ENCODE results near the gene SFT2D1. TPM values are rescaled to one million over a fixed set of nuclear protein-coding genes. Genes with fewer than 3 reads are reported as not detected.

SFT2D1 gene
- total RNA-seq, 1 donor from 2014 or later, result 23.5 TPM

- H3K27ac Mint-ChIP-seq (ENCODE audit: unreplicated experiment), result no peak overlapping the region
- H3K27me3 Mint-ChIP-seq (ENCODE audit: unreplicated experiment), result peaks cover 2% of the 10 kb centered on the region
Measured at GRCh38 chr6:166343150-166343487, 774 bp upstream of the SFT2D1 start.

GRCh38 chr6:166341977-166342348, 382 bp downstream of the SFT2D1 start:
- no peak for TF ChIP-seq CTCF (IDR thresholded peaks at IDR 0.05; ENCODE audit: partially characterized antibody, unreplicated experiment)

More at GRCh38 chr6:166343150-166343487, 774 bp upstream of the SFT2D1 start:
- Mint-ChIP-seq H3K36me3 (ENCODE audit: unreplicated experiment) (no peaks in the 10 kb centered on the region), H3K4me1 (ENCODE audit: low read depth, unreplicated experiment) (peaks cover 2% of the 10 kb centered on the region), H3K9me3 (ENCODE audit: unreplicated experiment) (peaks cover 6% of the 10 kb centered on the region), H3K4me3 (ENCODE audit: unreplicated experiment) (peak overlapping the region; percentile 95)
- TF ChIP-seq CTCF (IDR thresholded peaks at IDR 0.05; ENCODE audit: partially characterized antibody, unreplicated experiment), result no peak
- no peak for DNase-seq

GRCh38 chr6:166341464-166341863, 881 bp downstream of the SFT2D1 start:
- Mint-ChIP-seq H3K4me3 (ENCODE audit: unreplicated experiment) (peak overlapping the region; percentile 95), H3K9me3 (ENCODE audit: unreplicated experiment) (peaks cover 6% of the 10 kb centered on the region), H3K36me3 (ENCODE audit: unreplicated experiment) (no peaks in the 10 kb centered on the region), H3K27me3 (ENCODE audit: unreplicated experiment) (peaks cover 2% of the 10 kb centered on the region), H3K4me1 (ENCODE audit: low read depth, unreplicated experiment) (peaks cover 4% of the 10 kb centered on the region), H3K27ac (ENCODE audit: unreplicated experiment) (peak overlapping the region; percentile 78)
- DNase-seq, result no peak
- TF ChIP-seq CTCF (IDR thresholded peaks at IDR 0.05; ENCODE audit: partially characterized antibody, unreplicated experiment), result no peak

More at GRCh38 chr6:166341977-166342348, 382 bp downstream of the SFT2D1 start:
- DNase-seq, result no peak
- H3K27ac Mint-ChIP-seq (ENCODE audit: unreplicated experiment), result peak overlapping the region; percentile 78
- H3K9me3 Mint-ChIP-seq (ENCODE audit: unreplicated experiment), result peaks cover 6% of the 10 kb centered on the region
- H3K4me3 Mint-ChIP-seq (ENCODE audit: unreplicated experiment), result peak overlapping the region; percentile 95
- H3K4me1 Mint-ChIP-seq (ENCODE audit: low read depth, unreplicated experiment), result peaks cover 4% of the 10 kb centered on the region
- H3K27me3 Mint-ChIP-seq (ENCODE audit: unreplicated experiment), result peaks cover 2% of the 10 kb centered on the region
- no peaks in the 10 kb centered on the region for H3K36me3 Mint-ChIP-seq (ENCODE audit: unreplicated experiment)

- DNase-seq, result no peak
- H3K27me3 Mint-ChIP-seq (ENCODE audit: unreplicated experiment), result peaks cover 3% of the 10 kb centered on the region
- H3K4me1 Mint-ChIP-seq (ENCODE audit: low read depth, unreplicated experiment), result peaks cover 6% of the 10 kb centered on the region
- peaks cover 6% of the 10 kb centered on the region for H3K9me3 Mint-ChIP-seq (ENCODE audit: unreplicated experiment)
- peaks cover 8% of the 10 kb centered on the region for H3K36me3 Mint-ChIP-seq (ENCODE audit: unreplicated experiment)
- no peak overlapping the region for H3K27ac Mint-ChIP-seq (ENCODE audit: unreplicated experiment)
- no peak for TF ChIP-seq CTCF (IDR thresholded peaks at IDR 0.05; ENCODE audit: partially characterized antibody, unreplicated experiment)
- H3K4me3 Mint-ChIP-seq (ENCODE audit: unreplicated experiment), result no peak overlapping the region
Measured at GRCh38 chr6:166338854-166339253, 3.5 kb downstream of the SFT2D1 start.

- Mint-ChIP-seq H3K4me1 (ENCODE audit: low read depth, unreplicated experiment) (peaks cover 16% of the 10 kb centered on the region), H3K27me3 (ENCODE audit: unreplicated experiment) (peaks cover 7% of the 10 kb centered on the region), H3K36me3 (ENCODE audit: unreplicated experiment) (peaks cover 13% of the 10 kb centered on the region), H3K4me3 (ENCODE audit: unreplicated experiment) (no peak overlapping the region), H3K9me3 (ENCODE audit: unreplicated experiment) (peaks cover 7% of the 10 kb centered on the region), H3K27ac (ENCODE audit: unreplicated experiment) (no peak overlapping the region)
- DNase-seq, result no peak
- TF ChIP-seq CTCF (IDR thresholded peaks at IDR 0.05; ENCODE audit: partially characterized antibody, unreplicated experiment), result no peak
Measured at GRCh38 chr6:166336847-166337246, 5.5 kb downstream of the SFT2D1 start.
